Testis (tissue), 2 donors: ENCODE results near the gene DCAF10.

Source experiments
- POLR2A ChIP-seq: fragments of 450-650 bp; IDR thresholded peaks from one replicate; pipeline ENCODE4 v1.6.1; 2017; ENCODE audit warnings: antibody characterized with exemption, mild to moderate bottlenecking, moderate library complexity
- TF ChIP-seq, protein P1 (sequence below), 3 experiments: fragments of 450-650 bp in 2 of 3; fragments of 200-600 bp in 1 of 3; sonication (generic) in 1 of 3; IDR thresholded peaks; one replicate each; pipeline ENCODE4 v1.5.1; 2016 to 2019; ENCODE audit warnings: antibody characterized with exemption in 3 of 3, mild to moderate bottlenecking in 2 of 3, moderate library complexity in 1 of 3

DNA sequence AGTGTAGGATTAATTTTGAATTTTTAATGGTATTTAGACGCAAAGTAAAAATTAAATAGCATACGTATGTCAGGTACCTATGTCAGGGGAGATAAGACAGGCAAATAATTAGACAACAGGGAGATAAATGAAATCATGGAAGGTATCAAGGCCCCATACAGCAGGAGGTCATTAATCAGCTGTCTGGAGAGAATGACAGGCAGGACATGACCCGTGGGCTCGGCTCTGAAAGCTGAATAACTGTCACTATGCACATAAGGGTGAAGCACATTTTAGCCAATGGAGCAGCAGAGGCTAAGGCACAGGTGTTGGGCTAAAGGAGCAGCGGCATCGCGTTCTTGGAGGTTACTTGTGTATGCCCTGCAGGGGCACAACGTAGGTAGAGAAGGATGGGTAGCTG lies 91.5 kb downstream of the DCAF10 start:
- TF ChIP-seq, protein P1, sequence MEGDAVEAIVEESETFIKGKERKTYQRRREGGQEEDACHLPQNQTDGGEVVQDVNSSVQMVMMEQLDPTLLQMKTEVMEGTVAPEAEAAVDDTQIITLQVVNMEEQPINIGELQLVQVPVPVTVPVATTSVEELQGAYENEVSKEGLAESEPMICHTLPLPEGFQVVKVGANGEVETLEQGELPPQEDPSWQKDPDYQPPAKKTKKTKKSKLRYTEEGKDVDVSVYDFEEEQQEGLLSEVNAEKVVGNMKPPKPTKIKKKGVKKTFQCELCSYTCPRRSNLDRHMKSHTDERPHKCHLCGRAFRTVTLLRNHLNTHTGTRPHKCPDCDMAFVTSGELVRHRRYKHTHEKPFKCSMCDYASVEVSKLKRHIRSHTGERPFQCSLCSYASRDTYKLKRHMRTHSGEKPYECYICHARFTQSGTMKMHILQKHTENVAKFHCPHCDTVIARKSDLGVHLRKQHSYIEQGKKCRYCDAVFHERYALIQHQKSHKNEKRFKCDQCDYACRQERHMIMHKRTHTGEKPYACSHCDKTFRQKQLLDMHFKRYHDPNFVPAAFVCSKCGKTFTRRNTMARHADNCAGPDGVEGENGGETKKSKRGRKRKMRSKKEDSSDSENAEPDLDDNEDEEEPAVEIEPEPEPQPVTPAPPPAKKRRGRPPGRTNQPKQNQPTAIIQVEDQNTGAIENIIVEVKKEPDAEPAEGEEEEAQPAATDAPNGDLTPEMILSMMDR (IDR thresholded peaks at IDR 0.05): no peak
- no peak for TF ChIP-seq POLR2A
